ENCODE measurements around the gene SRRM4.

SRRM4 gene

GRCh38 chr12:119134284-119135072, 153.1 kb downstream of the SRRM4 start:
- no peak for DNase-seq (ENCODE audit: low read depth)
- H3K4me3 ChIP-seq (ENCODE audit: low read depth, low read length): no peak overlapping the region
- no peak for TF ChIP-seq CTCF (IDR thresholded peaks at IDR 0.05; ENCODE audit: low read depth, low read length, missing control alignments)
- in situ Hi-C loops (cut with HindIII; ENCODE audit: low sequenced_read_pairs): no loop called here

GRCh38 chr12:119136811-119137410, 155.6 kb downstream of the SRRM4 start:
- H3K4me3 ChIP-seq (ENCODE audit: low read depth, low read length): no peak overlapping the region
- TF ChIP-seq CTCF (IDR thresholded peaks at IDR 0.05; ENCODE audit: low read depth, low read length, missing control alignments): no peak
- in situ Hi-C loops (cut with HindIII; ENCODE audit: low sequenced_read_pairs): no loop called here
- no peak for DNase-seq (ENCODE audit: low read depth)

- no peak overlapping the region for H3K4me3 ChIP-seq (ENCODE audit: low read depth, low read length)
- TF ChIP-seq CTCF (IDR thresholded peaks at IDR 0.05; ENCODE audit: low read depth, low read length, missing control alignments): no peak
- in situ Hi-C loops (cut with HindIII; ENCODE audit: low sequenced_read_pairs): no loop called here
- no peak for DNase-seq (ENCODE audit: low read depth)
Measured at GRCh38 chr12:119139448-119139847, 158.1 kb downstream of the SRRM4 start.

GRCh38 chr12:119145367-119145766, 164.0 kb downstream of the SRRM4 start:
- no peak overlapping the region for H3K4me3 ChIP-seq (ENCODE audit: low read depth, low read length)
- no peak for DNase-seq (ENCODE audit: low read depth)
- no peak for TF ChIP-seq CTCF (IDR thresholded peaks at IDR 0.05; ENCODE audit: low read depth, low read length, missing control alignments)
- in situ Hi-C loops (cut with HindIII; ENCODE audit: low sequenced_read_pairs): no loop called here

- H3K4me3 ChIP-seq (ENCODE audit: low read depth, low read length): no peak overlapping the region
- in situ Hi-C loops (cut with HindIII; ENCODE audit: low sequenced_read_pairs): no loop called here
- no peak for DNase-seq (ENCODE audit: low read depth)
- no peak for TF ChIP-seq CTCF (IDR thresholded peaks at IDR 0.05; ENCODE audit: low read depth, low read length, missing control alignments)
Measured at GRCh38 chr12:119147847-119148448, 166.6 kb downstream of the SRRM4 start.

GRCh38 chr12:119149270-119149669, 167.9 kb downstream of the SRRM4 start:
- DNase-seq (ENCODE audit: low read depth): no peak
- in situ Hi-C loops (cut with HindIII; ENCODE audit: low sequenced_read_pairs): no loop called here
- no peak for TF ChIP-seq CTCF (IDR thresholded peaks at IDR 0.05; ENCODE audit: low read depth, low read length, missing control alignments)
- no peak overlapping the region for H3K4me3 ChIP-seq (ENCODE audit: low read depth, low read length)

All from astrocyte of the cerebellum (primary cell).